HuH-7.5 (cell line): ENCODE data around the gene LGALS9C.
"Not testable (repeated sequence)": the region's sequence is repeated elsewhere in the genome, so short reads cannot be mapped to it uniquely, and the experiment has no call there.

ENCODE experiments used
- DNase-seq: peaks from one replicate; pipeline ENCODE4 v3.0.0; 2011; ENCODE audit warnings: low spot score

The LGALS9C gene

DNA sequence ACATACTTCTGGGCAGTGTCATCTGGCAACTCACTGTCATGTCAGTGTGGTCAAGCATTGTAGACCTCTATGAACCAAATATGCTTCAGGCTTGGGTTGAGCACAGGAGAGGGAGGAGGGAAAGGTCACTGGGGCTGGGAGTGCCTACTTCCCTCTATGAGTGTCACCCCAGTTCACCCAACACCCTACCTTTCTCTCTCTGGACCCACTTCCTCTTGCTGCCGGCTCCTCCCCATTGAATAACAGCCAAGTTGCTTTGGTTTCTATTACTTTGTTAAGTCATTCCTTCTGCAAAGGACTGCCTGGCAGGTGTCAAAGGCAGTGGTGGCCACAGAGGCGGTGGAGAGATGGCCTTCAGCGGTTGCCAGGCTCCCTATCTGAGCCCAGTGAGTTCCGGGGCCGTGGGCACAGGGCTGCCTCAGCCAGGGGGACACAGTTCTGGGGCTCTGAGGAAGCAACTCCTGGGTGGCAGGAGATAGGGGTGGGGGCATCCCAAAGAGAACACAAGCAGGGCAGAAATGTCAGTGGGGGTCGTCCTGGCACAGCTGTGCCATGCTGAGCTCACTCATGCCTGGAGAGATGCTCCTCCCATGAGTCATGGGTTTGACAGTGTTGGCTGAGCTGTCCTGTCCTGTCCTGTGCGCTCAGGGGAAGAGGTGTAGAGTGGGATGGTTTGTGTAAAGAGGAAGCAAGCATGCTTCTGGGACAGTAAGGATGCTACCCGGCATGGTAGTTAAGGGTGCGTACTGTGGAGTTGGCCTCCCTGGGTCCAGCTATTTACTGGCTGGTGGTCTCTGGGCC lies at the start of gene LGALS9C:
Gene LGALS9C (plus strand): TSS at position 282 of the 801 bp plus-strand sequence. CDS start 66 bp downstream, at position 348.
- not testable (repeated sequence) for DNase-seq

DNA sequence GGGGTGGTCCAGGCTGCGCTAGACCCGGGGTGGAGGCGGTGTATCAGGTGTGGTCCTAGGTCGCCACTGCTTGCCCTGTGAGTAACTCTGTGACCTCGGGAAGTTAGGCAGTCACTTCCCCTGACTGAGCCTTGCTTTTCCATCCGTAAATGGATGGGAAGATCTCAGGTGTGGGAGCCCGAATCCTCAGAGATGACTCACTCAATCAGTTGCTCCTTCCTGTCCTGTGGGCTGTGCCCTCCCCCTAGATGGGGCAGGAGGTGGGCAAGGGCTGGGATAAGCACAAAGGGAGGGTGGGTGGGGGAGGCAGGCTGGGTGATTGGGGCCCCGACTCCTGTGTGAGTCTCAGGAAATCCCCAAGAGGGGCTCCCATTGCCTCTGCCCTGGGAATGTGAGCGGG lies 44.4 kb upstream of the LGALS9C start:
- not testable (repeated sequence) for DNase-seq

DNA sequence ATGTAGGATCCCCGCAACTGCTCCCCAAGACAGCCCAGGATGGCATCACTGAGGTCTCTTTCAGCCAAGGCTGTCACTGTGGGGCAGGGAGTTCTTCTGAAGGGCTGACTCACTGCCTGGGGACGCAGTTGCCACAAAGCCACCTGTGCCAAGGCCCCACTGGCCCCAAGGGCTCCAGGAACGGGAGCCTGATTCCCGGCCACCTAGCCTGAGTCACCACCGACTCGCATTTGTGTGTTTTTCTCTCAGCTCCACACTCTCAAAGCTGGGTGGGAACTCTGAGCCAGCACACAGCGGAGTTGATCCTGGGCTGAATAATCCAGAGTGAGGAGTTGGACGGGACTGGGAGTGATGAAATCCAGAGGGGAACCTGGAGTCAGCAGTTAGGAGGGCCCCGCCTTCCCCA lies 37.1 kb upstream of the LGALS9C start:
- DNase-seq, result not testable (repeated sequence)

DNA sequence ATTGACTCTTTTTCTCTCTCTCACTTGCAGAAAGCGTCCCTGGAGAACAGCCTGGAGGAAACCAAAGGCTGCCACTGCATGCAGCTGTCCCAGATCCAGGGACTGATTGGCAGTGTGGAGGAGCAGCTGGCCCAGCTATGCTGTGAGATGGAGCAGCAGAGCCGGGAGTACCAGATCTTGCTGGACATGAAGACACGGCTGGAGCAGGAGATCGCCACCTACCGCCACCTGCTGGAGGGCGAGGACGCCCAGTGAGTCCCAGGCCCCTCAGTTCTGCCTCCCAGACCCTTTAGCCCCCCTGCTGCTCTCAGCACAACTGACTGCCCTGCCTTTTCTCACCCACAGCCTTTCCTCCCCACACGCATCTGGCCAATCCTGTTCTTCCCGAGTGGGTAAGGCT lies 34.5 kb upstream of the LGALS9C start:
- DNase-seq, result not testable (repeated sequence)

- DNase-seq, result not testable (repeated sequence)
Measured at GRCh38 chr17:18442532-18442931, 34.1 kb upstream of the LGALS9C start.

DNA sequence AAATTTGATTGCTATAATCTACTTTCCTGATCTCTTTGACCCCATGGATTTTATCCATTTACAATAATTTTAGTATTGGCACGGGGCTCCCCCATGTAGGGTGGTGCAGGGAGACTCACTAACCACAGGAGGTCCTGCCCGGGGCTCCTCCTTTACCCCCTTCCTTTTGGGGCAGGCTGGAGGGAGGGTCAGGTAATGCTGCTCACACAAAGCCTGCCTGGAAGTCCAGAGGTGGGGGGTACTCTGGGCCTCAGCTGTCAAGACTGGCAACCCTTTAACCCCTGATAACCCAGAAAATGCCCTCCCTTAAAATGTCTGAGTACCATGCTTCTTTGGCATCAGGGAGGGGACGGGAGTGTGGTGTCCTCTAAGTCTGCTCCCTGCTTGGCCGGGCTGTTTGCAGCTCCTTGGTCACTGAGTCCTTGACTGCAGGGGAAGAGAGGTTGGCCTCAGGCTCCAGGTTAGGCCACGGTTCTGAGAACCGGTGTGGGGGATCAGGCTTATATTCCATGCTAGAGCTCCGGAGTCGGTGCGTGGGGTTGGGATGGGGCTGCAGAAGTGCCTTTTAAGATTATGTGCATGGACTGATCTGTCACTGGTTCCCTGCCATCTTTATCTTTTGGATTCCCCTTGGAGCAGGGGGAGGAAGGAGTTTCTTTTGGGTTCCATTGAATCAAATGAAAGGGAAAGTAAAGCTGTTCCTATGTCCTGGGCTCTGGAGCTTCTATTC lies 28.9 kb upstream of the LGALS9C start:
- not testable (repeated sequence) for DNase-seq

DNA sequence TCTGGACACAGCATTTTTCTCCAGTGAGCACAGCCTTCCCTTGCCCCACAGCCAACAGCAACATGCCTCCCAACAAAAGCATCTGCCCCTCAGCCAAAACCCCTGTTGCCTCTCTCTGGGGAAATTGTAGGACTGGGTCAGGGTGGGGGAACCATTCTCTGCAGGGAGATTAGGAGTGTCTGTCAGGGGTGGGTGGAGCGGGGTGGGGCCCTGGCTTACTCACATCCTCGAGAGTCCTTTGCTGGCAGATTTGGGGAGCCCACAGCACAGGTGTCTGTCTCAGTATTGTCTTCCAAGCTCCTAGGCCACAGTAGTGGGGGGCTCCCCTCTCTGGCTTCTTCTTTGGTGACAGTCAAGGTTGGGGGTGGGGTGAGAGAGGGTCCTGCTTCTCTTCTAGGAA lies 28.3 kb upstream of the LGALS9C start:
- DNase-seq, result not testable (repeated sequence)

DNA sequence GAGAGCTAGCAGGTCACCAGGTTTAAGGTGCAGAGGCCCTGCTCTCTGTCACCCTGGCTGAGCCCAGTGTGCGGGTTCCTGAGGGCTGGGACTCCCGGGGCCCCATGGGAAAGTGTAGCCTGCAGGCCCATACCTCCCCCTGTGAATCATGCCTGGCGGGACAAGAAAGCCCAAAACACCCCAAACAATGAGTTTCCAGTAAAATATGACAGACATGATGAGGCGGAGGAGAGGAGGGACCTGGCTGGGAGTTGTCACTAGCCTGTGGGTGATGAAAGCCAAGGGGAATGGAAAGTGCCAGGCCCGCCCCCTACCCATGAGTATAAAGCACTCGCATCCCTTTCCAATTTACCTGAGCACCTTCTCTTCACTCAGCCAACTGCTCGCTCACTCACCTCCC lies 26.8 kb upstream of the LGALS9C start:
- not testable (repeated sequence) for DNase-seq

DNA sequence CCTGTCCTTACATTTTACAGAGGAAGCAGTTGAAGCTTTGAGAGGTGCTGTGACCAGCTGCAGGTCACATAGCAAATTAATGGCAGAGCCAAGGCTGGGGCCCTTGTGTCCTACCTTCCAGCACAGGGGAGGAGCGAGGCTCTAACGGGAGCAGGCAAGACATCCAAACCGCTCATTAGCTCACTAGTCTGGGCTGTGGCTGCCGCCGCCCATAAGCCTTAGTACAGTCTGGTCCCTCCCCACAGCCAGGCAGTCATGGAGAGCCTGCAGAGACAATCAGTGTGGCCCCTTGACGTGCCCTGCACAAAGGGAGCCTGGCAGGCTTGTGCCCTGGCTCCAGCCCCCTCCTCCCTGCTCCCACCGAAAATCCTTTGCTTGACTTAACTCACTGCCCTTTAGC lies 25.6 kb upstream of the LGALS9C start:
- not testable (repeated sequence) for DNase-seq

DNA sequence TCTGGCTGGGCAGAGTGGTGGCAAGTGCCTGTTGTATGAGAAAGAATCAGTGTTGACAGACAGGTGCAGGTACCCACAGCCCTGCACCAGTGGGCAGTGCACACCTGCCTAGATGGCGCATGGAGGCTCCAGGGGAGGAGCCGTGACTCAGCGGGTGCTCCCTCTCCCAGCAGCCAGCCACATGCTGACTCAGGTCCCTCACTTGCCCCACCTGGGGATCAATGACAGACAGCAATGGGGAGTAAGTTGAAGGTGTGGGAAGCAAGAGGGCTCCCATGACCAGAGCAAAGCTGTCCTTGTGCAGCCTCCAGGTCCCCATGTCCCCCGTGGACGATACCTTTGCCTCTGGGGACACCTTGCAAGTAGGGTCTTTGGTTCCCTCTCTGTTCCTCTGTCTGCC lies 24.6 kb upstream of the LGALS9C start:
- not testable (repeated sequence) for DNase-seq

DNA sequence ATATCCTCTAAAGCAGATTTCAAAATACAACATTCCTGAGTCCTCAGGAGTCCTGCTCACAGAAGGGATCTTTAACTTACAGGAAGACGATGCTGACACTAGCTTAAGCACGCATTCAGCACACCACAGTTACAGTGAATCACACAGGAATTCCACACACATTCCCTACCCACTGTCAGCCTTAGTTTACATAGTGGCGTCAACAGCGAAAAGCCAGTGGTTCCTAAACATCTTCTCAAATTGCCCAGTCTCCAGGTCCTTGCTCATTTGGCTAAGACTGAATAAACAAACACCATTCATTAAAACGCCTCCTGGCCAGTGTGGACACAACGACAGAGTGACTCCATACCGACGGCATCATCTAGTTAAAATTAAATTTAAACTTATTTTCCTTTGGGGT lies 17.6 kb upstream of the LGALS9C start:
- not testable (repeated sequence) for DNase-seq

GRCh38 chr17:18463831-18464502 lies 12.6 kb upstream of the LGALS9C start:
- not testable (repeated sequence) for DNase-seq

DNA sequence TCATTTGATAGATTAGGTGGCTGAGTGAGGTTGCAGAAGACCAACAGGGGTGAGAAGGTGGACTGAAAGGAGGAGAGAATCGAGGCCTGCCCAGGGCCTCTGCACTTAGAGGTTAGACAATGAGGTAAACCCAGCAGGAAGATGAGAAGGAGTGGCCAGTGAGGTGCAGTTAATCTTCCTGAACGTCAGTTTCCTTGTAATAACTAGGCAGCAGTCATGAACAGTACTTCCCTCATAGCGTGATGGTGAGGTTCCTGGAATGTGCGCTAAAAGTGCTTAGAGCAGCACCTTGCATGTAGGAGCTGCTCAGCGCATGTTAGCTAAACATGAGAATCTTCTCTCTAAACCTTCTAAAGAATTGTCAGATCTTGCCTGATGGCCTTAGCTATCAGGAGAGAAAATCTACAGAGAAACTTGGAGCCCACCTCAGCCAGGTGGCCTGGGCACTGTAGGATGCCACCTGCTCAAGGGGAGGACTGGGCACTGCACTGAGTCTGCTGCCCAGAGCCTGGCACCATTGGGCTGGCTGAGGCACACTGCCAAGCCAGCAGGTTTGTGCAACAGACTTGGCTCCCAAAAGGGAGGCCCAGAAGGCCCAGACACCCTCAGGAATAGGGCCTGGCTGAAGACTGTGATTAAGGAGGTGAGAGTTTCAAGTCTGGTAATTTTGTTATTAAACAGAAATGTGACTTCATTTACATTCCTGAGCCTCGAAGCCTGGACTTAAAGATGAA lies 10.2 kb upstream of the LGALS9C start:
- DNase-seq, result not testable (repeated sequence)

- not testable (repeated sequence) for DNase-seq
Measured at GRCh38 chr17:18467001-18467400, 9.6 kb upstream of the LGALS9C start.

DNA sequence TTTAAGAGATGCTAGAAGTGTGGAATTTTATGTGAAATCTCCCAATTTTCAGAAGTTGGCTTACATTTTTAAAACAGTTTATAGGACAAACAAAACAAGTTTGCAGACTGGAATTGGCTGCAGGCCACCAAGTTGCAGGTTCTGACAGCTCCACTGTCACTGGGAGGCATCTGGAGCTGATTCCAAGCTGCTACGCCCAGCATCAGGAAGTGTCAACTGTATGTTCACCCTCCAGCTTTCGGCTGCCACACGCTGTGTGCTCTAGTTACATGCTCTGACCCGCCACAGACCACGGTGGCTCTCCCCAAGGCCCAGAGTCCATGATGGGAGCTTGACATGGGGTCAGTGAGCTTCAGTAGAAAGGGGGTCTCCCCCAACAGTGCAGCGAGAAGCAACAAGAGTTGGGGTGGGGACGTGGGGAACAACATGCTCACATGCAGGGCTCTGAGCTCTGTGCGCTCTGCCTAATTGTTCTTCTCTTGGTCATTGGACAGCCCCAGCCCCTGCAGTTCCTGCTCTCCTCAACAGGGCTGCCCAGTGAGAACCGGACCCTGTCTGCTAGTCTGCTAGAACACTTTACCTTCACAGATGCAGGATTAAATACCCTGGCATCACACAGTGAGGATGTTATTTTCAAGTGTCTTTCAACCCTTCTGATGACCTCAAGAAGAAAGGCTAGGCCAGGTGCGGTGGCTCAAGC lies 8.0 kb upstream of the LGALS9C start:
- not testable (repeated sequence) for DNase-seq

DNA sequence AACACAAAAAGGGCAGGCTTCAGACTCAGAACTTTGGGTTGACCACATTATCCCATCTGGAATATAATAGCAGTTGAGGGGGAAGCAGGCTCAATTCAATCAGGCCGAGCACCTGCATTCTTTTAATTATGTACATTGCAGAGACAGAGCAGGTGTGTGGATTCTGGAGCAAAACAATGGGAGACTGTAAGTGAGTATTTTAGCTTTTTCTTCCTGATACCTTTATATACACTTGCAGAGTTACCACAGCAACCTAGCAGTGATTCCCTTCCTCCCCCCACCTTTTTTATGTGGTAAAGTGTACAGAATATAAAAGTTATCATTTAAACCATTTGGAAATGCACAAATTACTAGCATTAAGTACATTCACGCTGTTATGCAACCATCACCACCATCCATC lies 6.8 kb upstream of the LGALS9C start:
- DNase-seq, result not testable (repeated sequence)

GRCh38 chr17:18470345-18470930 lies 6.2 kb upstream of the LGALS9C start:
- not testable (repeated sequence) for DNase-seq

GRCh38 chr17:18473967-18474366 lies 2.6 kb upstream of the LGALS9C start:
- DNase-seq, result not testable (repeated sequence)

DNA sequence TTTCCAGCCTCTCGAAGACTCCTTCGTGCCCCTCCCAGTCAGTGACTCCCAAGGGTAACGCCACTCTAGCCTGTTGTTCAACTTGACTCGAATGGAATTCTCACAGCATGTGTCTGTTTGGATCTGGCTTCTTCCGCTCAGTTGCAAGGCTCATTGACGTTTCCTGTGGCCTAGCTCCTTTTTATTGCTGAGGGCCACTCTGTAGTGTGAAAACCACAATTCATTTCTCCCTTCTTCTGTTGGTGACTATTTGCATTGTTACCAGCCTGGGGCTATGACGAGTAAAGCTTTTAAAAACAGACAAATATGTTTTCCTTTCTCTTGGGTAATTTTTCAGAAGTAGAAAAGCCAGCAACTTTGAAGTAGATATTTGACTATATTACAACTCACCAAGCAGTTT lies 1.8 kb upstream of the LGALS9C start:
- not testable (repeated sequence) for DNase-seq

GRCh38 chr17:18477367-18477766 lies 778 bp downstream of the LGALS9C start:
- DNase-seq, result not testable (repeated sequence)

DNA sequence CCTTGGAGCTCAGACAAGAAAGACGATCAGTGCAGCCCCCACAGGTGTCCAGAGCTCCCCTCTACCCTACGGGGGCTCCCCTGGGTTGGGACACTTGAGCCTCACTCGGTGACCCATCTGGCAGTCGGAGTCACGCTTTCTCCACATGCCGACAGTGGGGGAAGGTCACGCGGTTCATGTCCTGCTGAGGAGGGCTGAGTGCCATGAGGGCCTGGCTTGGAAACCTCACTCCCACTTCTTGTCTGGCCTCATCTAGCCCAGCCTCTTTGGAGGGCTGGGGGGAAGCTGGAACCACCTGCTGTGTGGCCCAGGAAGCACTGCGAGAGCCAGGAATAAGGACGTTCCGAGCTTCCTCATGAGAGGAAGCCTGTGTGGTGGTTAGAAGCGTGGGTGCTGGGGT lies 1.8 kb downstream of the LGALS9C start:
- DNase-seq, result not testable (repeated sequence)
